Hepatocyte (in vitro differentiated cells): ENCODE measurements around the gene CDAN1.

Experiments used
- EZH2 ChIP-seq: fragments of 200-600 bp; sonication (generic); IDR thresholded peaks from 2 replicates; pipeline ENCODE4 v1.6.1; 2016; ENCODE audit warnings: antibody characterized with exemption, mild to moderate bottlenecking, borderline replicate concordance
- TF ChIP-seq, protein P1 (sequence below): fragments of 200-600 bp; sonication (generic); IDR thresholded peaks from 2 replicates; pipeline ENCODE4 v1.5.1; 2016; ENCODE audit warnings: antibody characterized with exemption, mild to moderate bottlenecking; ENCODE audit not compliant: poor library complexity

DNA sequence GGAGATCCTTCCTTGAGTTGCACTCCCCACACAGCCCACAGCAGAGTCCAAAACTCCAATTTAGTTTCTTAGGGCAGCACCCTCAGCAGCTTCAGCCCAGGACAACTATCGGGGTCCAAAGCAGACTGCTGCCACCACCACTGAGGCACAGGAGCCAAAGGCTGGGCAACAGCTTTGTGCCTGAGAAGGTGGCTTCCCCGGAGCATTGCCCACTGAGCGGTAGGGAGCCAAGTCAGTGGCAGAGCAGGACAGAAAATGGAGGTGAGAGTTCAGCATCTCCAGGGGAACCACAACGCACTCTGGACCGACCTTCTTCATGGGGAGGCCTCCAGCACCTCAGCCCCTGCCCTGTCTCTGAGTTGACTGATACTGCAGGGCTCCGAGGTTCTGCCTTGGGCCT lies 43.4 kb downstream of the CDAN1 start:
- TF ChIP-seq, protein P1, sequence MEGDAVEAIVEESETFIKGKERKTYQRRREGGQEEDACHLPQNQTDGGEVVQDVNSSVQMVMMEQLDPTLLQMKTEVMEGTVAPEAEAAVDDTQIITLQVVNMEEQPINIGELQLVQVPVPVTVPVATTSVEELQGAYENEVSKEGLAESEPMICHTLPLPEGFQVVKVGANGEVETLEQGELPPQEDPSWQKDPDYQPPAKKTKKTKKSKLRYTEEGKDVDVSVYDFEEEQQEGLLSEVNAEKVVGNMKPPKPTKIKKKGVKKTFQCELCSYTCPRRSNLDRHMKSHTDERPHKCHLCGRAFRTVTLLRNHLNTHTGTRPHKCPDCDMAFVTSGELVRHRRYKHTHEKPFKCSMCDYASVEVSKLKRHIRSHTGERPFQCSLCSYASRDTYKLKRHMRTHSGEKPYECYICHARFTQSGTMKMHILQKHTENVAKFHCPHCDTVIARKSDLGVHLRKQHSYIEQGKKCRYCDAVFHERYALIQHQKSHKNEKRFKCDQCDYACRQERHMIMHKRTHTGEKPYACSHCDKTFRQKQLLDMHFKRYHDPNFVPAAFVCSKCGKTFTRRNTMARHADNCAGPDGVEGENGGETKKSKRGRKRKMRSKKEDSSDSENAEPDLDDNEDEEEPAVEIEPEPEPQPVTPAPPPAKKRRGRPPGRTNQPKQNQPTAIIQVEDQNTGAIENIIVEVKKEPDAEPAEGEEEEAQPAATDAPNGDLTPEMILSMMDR, result no peak
- TF ChIP-seq EZH2, result no peak
